GM19239 (cell line): ENCODE measurements around the gene RAB26.
"Not testable (repeated sequence)": the region's sequence is repeated elsewhere in the genome, so short reads cannot be mapped to it uniquely, and the experiment has no call there.

ENCODE experiments used
- DNase-seq: peaks from one replicate; pipeline ENCODE4 v3.0.0; 2011; ENCODE audit warnings: low spot score; ENCODE audit not compliant: insufficient read length
- FAIRE-seq: peaks from 2 replicates; lab custom pipeline; 2011; peaks lifted over from hg19 to GRCh38; lab: Jason Lieb, UNC

Gene RAB26

DNA sequence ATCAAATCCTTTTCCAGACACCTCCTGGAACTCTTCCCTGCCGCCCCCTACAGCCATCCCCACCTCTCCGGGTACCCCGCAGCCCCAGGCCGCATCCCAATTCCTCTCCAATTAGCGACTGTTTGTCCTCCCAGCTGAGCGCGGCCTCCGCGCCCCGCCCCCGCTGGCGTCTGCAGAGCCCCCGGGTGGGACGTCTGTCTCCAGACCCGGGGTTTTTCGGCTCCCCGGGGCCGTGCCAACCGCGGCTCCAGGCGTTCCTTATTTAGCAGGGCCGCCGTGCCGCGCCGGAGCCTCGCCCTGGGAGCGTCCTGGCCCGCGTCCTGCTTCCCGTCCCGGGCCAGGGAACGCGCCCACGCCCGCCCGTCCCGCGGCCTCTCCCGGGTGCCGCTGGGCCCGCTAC lies 13.4 kb upstream of the RAB26 start:
- FAIRE-seq, DNase-seq: not testable (repeated sequence)

DNA sequence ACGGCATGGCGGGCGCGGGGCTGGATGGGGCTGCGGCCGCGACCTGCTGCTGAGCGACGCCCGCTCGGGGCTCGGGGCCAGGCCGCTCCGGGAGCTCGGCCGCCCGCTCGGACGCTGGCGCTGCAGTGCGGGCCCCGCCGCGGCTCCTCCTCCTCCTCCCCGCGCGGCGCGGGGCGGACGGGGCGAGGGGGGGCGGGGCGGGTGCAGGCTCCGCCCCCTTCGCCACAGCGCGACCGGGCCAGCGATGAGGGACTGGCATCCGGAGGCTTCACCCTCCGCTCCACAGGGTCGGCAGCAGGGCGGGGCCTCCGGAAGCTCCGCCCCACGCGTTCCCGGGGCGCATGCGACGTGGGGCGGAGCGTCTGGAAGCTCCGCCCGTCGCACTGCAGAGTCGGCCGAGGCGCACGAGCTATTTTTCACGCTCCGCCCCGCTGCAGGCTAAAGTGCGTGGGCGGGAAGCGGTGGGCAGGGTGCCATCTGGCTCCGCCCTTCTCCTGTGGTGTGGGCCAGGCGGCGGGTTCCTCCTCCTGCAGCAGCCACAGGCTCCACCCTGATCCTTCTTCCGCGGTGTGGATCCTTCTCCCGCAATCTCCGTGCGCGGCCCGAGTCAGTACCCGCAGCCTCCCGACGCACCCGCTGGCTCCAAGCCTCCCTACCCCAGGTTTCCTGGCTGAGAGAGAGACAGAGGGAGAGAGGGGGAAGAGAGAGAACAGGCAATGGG lies 12.5 kb upstream of the RAB26 start, which contains the start of gene PKD1:
TSS of gene PKD1 (minus strand) at position 129 of the 721 bp plus-strand sequence. CDS start 209 bp downstream, outside the sequence.
- peak; percentile 58 for FAIRE-seq
- not testable (repeated sequence) for DNase-seq

DNA sequence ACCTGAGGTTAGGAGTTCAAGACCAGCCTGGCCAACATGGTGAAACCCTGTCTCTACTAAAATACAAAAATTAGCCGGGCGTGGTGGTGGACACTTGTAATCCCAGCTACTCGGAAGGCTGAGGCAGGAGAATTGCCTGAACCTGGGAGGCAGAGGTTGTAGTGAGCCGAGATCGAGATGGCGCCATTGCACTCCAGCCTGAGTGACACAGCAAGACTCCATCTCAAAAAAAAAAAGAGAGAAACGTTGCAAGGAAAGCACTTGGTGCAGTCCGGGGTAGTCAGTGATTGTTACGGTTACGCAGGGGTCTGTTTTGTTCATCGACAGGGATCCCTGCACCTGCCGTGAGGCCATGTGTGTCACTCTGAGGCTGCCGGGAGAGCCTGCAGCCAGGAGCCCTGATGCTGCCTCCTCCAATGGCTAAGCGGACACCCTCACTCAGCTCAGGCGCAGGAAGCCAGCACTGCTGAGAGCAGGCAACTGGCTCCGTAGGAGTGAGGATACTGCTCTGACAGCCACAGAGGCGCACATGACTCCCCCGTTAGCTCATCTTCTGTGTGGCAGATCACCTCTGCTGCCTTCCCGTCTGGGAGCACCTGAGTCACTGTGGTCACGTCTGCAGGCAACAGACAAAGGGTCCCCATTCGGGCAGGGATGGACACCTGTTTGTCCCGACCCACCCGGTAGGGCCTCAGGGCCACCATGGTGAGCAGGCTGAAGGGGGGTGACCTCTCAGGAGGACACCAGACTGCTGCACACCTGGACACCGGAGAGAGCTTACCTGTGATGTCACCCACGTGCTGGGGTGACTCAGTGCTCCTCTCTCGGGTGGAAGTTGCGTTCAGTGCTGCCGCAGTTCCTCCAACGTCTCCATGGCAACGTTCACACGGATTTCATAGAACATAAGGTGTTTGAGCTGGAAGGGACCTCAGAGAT lies 5.2 kb upstream of the RAB26 start:
- DNase-seq (no peak), FAIRE-seq (no peak)

DNA sequence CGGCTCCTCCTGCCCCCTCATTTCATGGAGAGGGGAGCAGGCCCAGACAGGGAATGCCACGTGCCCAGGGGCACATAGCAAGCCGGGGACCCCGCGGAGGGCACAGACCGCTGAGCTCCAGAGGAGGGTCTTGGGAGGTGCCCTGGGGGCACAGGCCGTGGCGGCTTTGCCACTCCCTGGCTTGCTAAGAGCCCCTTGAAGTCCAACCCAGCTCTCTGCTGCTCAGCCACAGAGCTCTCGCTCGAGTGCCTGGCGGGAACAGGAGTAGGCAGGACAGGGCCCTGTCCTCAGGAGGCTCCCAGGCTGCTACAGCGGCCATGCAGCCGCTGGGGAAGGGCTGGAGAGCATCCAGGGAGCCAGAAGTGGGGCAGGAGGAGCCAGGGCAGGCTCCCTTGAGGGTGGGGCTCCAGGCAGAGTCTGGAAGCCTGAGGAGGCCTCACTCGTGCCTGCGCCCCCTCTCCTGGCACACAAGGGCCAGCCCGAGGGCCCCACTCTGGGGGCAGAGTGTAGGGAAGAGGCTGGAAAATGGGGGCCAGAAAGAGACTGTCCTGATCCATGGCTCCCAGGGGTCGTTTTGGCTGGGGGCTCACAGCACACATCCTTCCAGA lies 4.4 kb upstream of the RAB26 start:
- DNase-seq, result no peak
- FAIRE-seq, result no peak

DNA sequence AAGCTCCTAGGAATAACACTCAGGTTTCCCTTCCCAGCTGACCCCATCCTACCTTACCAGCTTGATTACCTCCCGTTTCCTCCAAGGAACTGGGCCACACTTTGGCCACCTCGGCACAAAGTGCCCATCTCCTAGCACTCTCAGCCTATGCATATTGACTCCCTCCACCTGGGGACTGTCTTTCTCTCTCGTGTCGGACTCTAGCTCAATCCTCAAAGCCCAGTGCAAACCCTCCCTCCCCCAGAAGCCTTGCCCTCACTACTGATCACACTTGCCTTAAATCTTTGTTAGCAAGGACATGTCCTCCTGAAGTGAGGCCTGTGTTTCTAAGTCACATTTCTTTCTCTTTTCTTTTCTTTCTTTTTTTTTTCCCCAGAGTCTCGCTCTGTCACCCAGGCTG lies 2.6 kb upstream of the RAB26 start:
- no peak for FAIRE-seq
- no peak for DNase-seq

DNA sequence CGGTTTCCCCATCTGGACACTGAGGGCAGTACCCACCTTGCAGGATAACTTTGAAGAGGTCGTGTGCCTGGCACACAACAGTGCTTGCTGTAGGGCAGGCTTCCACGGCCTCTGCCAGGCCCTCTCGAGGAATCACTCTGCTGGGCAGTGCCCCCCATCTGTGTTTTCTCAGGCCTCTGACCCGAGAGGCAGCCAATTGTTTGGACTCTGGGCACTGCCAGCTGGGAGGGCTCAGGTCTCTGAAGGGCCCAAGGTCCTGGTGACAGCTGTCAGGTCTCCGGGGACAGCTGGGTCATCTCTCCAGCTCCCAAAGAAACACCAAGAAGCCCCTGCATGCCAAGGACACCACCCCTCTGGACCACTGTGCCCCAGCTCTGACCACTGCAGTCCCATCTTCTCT lies 1.0 kb upstream of the RAB26 start:
- FAIRE-seq, result no peak

DNA sequence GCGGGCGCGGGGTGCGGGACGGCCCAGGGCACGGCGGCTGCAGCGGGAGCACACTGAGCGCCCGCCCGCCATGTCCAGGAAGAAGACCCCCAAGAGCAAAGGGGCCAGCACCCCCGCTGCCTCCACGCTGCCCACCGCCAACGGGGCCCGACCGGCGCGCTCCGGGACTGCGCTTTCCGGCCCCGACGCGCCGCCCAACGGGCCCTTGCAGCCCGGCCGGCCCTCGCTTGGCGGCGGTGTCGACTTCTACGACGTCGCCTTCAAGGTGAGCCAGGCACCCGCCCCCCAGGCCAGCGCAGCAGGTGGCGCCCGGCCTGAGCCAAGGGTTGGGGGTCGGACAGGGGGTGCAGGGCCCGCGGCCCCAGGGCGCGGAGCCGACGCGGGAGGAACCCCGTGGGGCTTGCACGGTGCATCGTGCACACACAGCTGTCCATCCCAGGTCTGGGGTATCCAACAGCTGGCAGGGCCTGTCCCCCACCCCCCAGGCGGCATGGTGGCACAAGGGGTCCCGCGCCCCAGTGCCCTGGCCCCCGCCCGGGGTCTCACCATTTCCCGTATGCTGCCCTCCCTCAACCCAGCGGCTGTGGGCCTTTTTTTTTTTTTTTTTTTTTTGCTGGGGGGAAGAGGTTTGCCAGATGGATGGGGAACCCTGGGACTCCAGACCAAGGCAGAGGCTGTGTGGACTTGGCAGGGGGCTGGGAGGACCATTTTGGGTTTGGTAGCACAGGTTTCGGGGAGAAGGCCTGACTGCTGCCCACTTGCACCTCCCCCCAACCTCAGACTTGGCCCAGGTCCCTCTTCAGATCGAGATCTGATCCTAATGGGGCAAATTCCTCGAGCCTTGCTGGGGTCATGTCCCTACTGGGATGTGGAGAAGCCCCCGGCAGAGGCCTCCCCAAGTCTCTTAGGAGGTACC lies 547 bp downstream of the RAB26 start:
- DNase-seq (no peak), FAIRE-seq (no peak)

More for the DNA sequence above, 1.0 kb upstream of the RAB26 start:
- no peak for DNase-seq

DNA sequence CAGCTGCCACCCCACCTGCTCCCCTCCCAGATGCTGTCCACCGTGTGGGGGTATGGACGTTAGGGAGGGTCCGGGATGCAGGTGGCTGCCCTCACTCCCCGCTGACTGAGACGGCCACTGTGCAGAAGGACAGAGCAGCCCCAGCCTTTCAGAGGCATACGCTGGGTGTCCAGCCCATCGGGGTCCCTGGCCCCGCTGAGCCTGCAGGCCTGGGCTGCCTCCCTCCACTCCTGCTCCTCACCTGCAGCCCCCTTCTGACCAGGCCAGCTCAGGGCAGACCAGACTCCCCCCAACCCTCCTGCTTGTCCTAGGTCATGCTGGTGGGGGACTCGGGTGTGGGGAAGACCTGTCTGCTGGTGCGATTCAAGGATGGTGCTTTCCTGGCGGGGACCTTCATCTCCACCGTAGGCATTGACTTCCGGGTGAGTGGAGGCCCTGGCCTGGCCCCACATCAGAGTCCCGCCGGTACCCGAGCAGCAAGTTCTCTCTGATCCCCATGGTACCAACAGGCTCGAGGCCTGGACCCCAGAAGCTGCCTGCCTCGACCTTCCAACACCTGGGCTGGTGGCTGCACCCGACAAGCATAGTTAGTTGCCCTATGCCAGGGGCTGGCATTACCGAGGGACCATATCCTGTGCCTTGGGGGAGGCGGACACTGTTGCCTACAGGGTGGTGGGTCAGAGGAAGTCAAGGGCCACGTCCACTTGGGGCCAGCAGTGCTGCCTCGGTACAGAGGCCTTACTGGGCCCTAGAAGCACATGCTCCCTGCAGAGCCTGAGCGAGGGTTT lies 1.4 kb downstream of the RAB26 start:
- DNase-seq, result no peak
- no peak for FAIRE-seq

DNA sequence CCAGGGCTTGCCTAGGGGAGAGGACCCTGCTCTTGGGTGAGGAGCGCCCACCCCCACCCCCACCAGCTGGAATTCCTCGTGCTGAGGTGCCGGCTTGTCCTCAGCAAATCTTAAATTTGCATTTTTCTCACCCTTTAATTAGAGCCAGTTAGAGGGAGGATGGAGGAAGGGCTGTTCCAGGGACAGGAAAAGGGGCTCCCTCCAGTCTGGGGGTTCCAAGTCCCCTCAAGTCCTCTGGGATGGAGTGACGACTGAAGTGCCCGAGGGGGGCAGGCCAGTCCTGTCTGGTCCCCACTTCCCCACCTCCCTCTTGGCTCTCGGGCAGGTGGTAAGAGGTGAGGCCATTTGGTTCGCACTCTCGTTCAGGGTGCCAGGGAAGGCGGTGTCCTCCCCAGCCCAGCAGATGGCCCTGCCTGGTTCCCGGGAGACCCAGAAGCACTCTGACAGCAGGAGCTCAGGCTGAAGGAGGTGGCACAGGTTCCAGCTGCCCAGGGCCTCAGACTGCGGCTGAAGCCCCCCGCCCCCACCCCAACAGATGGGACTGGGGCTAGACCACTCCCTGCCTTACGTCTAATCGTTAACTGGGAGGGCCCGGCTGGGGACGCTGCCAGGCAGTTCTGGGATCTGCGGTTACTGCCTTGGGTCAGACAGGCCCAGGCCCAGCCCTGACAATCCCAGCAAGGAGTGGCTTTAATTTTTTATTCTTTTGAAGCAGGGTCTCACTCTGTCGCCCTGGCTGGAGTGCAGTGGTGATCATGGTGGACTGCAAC lies 2.2 kb downstream of the RAB26 start:
- FAIRE-seq (no peak), DNase-seq (no peak)

DNA sequence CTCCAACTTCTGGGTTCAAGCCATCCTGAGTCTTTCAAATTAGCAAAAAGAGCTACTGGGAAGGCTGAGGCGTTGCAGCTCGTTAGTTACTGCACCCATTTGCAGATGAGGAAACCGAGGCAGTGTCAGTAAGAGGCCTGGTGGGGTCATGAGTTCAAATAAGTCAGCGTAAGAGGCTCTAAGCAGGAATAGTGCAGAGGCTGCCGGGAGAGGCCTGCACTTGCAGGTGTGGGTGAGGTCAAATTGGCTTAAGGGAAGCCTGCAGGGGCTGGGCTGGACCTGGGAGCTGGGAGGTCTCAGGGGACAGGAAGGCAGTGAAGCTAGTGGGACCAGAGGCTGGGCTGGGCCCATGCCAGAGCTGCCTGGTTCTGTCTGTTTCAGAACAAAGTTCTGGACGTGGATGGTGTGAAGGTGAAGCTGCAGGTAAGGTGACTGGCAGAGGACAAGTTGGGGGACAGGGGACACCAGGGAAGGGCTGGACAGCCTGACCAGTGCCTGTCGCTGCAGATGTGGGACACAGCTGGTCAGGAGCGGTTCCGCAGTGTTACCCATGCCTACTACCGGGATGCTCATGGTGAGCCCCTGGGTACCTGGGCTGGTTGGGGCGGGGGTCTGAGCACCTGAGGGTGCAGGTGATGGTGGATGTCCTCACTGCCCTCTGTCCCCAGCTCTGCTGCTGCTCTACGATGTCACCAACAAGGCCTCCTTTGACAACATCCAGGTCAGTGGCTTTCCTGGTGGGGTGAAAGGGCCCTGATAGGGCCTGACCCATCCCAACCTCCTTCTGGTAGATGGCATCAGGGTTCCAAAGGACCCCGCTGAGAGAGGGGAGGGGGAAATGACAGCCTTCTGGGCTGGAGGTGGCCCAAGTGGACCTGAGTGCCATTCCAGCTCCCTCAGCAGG lies 3.0 kb downstream of the RAB26 start:
- FAIRE-seq (no peak), DNase-seq (no peak)

DNA sequence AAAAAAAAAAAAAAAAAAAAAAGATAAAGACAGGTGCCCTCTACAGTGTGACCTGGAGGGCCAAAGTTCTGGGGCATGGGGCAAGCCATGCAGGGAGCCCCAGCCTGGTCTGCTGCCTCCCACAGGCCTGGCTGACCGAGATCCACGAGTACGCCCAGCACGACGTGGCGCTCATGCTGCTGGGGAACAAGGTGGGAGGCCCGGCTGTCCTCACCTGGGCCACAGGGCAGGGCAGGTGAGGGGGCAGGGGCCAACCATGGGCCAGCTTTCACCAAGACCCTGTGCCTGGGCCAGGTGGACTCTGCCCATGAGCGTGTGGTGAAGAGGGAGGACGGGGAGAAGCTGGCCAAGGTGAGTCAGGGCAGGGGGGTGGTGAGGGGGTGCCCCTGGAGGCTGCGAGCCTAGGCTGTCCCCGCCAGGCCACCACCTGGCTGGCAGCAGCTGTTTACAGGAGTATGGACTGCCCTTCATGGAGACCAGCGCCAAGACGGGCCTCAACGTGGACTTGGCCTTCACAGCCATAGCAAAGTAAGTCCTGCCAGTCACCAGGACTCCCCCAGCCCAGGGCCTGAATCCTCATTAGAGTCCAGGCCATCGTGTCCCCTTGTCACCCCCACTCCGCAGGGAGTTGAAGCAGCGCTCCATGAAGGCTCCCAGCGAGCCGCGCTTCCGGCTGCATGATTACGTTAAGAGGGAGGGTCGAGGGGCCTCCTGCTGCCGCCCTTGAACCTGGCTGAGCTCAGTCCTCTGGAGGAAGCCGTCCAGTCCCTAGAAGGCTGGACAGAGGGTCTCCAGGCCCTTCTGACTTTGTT lies 4.5 kb downstream of the RAB26 start:
- DNase-seq (no peak), FAIRE-seq (no peak)

DNA sequence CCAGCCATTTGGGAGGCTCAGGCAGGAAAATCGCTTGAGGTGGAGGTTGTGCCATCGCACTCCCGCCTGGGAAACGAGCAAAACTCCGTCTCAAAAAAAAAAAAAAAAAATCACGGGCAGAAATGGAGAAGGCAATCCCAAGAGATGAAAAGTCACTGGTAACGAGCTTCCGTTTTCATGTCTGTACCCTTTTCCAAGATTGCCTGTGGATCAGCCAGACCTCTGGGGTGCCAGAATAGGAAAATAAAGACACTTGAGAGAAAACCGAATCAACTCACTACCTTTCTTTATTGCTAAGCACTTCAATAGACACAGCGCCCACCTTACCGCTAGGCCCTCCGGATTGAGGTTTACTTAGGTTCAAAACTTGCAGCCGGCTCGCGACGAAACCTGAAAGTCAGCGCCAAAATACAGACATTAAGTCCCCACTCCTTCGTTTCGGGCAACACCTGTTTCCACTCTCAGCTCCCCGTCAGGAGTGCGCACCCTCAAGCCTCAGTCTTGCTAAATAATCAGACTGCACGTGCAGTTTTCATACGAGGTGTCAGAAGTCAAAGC lies 6.2 kb downstream of the RAB26 start:
- no peak for DNase-seq
- FAIRE-seq, result no peak

DNA sequence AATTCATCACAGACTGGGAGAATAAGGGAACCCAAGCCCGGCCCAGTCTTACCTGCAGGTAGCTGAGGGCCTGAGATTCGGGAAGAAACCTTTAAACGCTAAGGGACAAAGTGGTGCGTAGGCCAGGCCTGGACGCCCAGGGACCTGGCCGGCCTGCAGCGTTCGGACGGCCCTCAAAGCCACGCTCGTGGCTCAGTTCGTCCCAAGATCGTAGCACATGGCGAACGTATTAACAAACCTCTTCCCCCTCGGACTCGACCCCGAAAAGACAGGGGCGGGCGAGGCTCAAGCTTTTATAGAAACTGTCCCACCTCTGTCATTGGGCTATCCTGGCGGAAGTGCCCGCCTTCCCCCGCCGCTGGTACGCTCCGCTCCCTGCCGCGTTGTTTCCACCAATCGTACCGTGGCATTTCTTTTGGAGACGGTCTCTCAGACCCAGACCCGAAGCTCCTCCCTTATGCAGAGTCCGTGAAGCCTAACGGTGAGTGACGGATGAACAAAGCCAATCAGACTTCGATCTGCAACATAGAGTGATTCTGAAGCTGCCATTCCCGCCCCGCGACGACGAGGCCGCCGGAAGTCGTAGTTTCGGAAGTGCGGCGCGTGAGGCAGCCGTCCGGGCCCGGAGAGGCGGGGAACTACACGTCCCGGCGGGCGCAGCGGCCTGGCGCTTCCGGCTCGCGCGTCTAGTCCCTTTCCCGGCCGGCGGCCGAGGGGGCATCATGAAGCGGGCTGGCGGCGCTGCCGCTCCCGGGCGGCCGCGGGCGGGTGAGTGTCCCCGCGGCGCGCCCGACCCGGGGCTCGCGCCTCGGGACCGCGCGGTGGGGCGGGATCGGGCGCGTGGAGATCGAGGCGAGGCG lies 6.9 kb downstream of the RAB26 start, which contains the start of gene TRAF7:
TSS of gene TRAF7 (plus strand) at position 692 of the 860 bp plus-strand sequence. CDS start 8,139 bp downstream, outside the sequence.
- peak; percentile 98 for FAIRE-seq

DNA sequence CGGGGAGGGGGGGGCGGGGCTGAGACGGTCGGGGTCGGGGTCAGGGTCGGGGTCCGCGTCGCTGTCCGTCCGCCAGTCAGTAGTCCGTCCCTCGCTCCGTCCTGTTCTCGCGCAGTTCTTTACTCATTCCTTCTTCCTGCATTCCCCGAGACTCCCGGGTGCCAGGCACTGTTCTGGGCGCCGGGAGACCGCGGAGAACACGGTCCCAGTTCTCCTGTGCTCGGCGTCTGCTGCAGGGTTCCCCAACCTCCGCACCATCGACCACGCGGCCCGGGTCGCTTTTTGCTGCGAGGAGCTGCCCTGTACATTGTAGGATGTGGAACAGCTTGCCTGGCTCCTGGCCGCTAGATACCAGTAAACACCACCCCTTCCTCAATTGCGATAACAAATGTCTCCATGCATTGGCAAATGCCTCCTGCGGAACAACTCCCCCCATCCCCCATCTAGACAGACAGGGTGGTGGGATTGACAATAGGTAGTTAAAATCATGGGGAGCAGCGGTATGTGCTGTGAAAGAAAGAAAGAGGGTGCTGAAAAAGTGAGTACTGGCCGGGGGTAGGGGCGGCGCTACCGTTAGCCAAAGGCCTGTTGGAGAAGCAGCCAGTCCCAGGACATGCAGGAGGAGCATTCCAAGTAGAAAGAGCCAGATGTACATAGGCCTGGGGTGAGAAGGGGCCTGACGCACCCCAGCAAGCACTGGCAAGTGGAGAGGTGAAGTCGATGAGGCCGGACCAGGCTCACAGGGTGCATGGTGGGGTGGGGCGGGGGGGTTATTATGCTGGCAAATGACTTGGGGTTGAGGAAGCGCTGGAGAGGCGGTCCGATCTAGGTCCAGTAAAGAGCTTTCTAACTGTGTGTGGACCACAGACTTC lies 7.8 kb downstream of the RAB26 start:
- DNase-seq (no peak), FAIRE-seq (no peak)

More for the DNA sequence above, 6.9 kb downstream of the RAB26 start, which contains the start of gene TRAF7:
- peak; percentile 99 for DNase-seq
